GM12878 (cell line): ENCODE measurements around the gene SLC22A23. TPM values are rescaled to one million over a fixed set of nuclear protein-coding genes. Genes with fewer than 3 reads are reported as not detected.

Experiments used
- ATAC-seq: fragments of 200-7000 bp; cut with Tn5 transposase; 3 replicates; pipeline ENCODE4 v1.9.1; 2020; ENCODE audit warnings: mild to moderate bottlenecking, moderate library complexity
- BruUV-seq: library from RNA; stranded (reverse); fragments of 400-500 nt; replicated peaks from 2 replicates; lab custom pipeline; 2021; lab: Mats Ljungman, UMichigan
- CTCF ChIA-PET: fragments of 300-600 bp; sonication (Branson Sonifier 250); formaldehyde crosslinking; extraction: SDS; loops from one replicate; lab custom pipeline; 2021; ENCODE audit warnings: inconsistent platforms; lab: Yijun Ruan, JAX
- POLR2A ChIA-PET: fragments of 350-600 bp; formaldehyde crosslinking; extraction: SDS; loops from one replicate; lab custom pipeline; 2021; ENCODE audit warnings: inconsistent platforms; lab: Charles Lee
- RAD21 ChIA-PET: fragments of 300-600 bp; sonication (Branson Sonifier 250); formaldehyde crosslinking; loops from one replicate; lab custom pipeline; 2023; ENCODE audit warnings: antibody characterized with exemption; ENCODE audit not compliant: unreplicated experiment; lab: Charles Lee
- SMC1A ChIA-PET: fragments of 300-600 bp; sonication (Branson Sonifier 250); formaldehyde crosslinking; loops from one replicate; lab custom pipeline; 2023; ENCODE audit not compliant: unreplicated experiment, uncharacterized antibody; lab: Charles Lee
- DNase-seq: peaks from one replicate; pipeline ENCODE4 v3.0.0-alpha.2; 2011; ENCODE audit warnings: low read depth, low spot score
- FAIRE-seq: peaks from 3 replicates; lab custom pipeline; 2011; peaks lifted over from hg19 to GRCh38; lab: Jason Lieb, UNC
- H2AFZ ChIP-seq: 2 replicates; pipeline ENCODE4 v1.6.0; 2011; ENCODE audit warnings: low read depth, low read length, control low read depth; ENCODE audit not compliant: control insufficient read depth
- H3K27ac ChIP-seq: 2 replicates; pipeline ENCODE4 v1.5.1; 2011; ENCODE audit warnings: control low read depth; ENCODE audit not compliant: control insufficient read depth, insufficient read depth
- H3K27me3 ChIP-seq, 2 experiments: replicated peaks in 1 of 2; 2 replicates each; pipeline versions ENCODE4 v1.6.0 to v1.6.1; 2011; ENCODE audit warnings: low read length in 1 of 2; ENCODE audit not compliant: control insufficient read depth in 2 of 2, insufficient read depth in 2 of 2
- H3K36me3 ChIP-seq, 2 experiments: 2 replicates each; pipeline ENCODE4 v1.5.1; 2011; ENCODE audit warnings: low read length in 1 of 2; ENCODE audit not compliant: control insufficient read depth in 2 of 2, insufficient read depth in 2 of 2
- H3K4me1 ChIP-seq: 2 replicates; pipeline ENCODE4 v1.6.1; 2011; ENCODE audit warnings: mild to moderate bottlenecking, low read length, moderate library complexity, mixed read lengths; ENCODE audit not compliant: control insufficient read depth, insufficient read depth
- H3K4me2 ChIP-seq: 2 replicates; pipeline ENCODE4 v1.6.0; 2011; ENCODE audit warnings: control low read depth; ENCODE audit not compliant: control insufficient read depth, insufficient read depth
- H3K4me3 ChIP-seq: fragments of 200-600 bp; sonication (generic); 2 replicates; pipeline ENCODE4 v1.5.1; 2016
- H3K79me2 ChIP-seq: 2 replicates; pipeline ENCODE4 v1.6.0; 2011; ENCODE audit warnings: low read length; ENCODE audit not compliant: control insufficient read depth, insufficient read depth
- H3K9ac ChIP-seq: 2 replicates; pipeline ENCODE4 v1.8.0; 2011; ENCODE audit warnings: low read length, control low read depth, mixed read lengths; ENCODE audit not compliant: control insufficient read depth, insufficient read depth
- H3K9me3 ChIP-seq: replicated peaks from 3 replicates; pipeline ENCODE4 v1.5.1; 2011; ENCODE audit warnings: mild to moderate bottlenecking, low read length; ENCODE audit not compliant: control insufficient read depth, insufficient read depth
- H4K20me1 ChIP-seq: 2 replicates; pipeline ENCODE4 v1.6.0; 2011; ENCODE audit not compliant: control insufficient read depth, insufficient read depth
- GABPA ChIP-seq: IDR thresholded peaks from 2 replicates; pipeline ENCODE4 v1.6.1; 2014; ENCODE audit warnings: antibody characterized with exemption, low read depth, mild to moderate bottlenecking, inconsistent platforms
- GATAD2B ChIP-seq: fragments of 450-650 bp; conservative IDR thresholded peaks from 2 replicates; pipeline ENCODE4 v1.6.1; 2017; ENCODE audit warnings: low read depth, mild to moderate bottlenecking, moderate library complexity
- MEF2A ChIP-seq: IDR thresholded peaks from 2 replicates; pipeline ENCODE4 v1.6.1; 2011; ENCODE audit warnings: low read depth, mild to moderate bottlenecking, low read length, moderate library complexity; ENCODE audit not compliant: insufficient read depth
- NFYB ChIP-seq: IDR thresholded peaks from 2 replicates; pipeline ENCODE4 v1.6.1; 2011; ENCODE audit warnings: low read depth, mild to moderate bottlenecking, low read length, improper control_type of control experiment, moderate library complexity; ENCODE audit not compliant: insufficient read depth
- RUNX3 ChIP-seq: IDR thresholded peaks from 2 replicates; pipeline ENCODE4 v1.6.1; 2012; ENCODE audit warnings: low read length, inconsistent platforms
- WGBS: methylation state at CpG from one replicate; pipeline ENCODE4 v1.1.6; 2016; ENCODE audit warnings: low lambda C conversion rate; ENCODE audit not compliant: insufficient replicate concordance, insufficient coverage; ENCODE audit errors: missing lambda C conversion rate; 5-methylcytosine and 5-hydroxymethylcytosine counted together
- in situ Hi-C: fragments of 300-500 bp; cut with MboI; formaldehyde crosslinking; loops from 9 replicates; pipeline ENCODE4 v1.14.3; 2018; ENCODE audit warnings: mixed read lengths
- intact Hi-C: fragments of 100-400 bp; cut with micrococcal nuclease; formaldehyde crosslinking; loops from one replicate; pipeline ENCODE4 v1.14.2; 2022; ENCODE audit not compliant: unreplicated experiment
- polyA plus RNA-seq, 11 experiments: library from polyadenylated mRNA; depleted of rRNA in 4 of 11; unstranded in 6 of 11; stranded (reverse) in 5 of 11; fragments of >200 nt; fragmentation: Nextera tagmentation in 4 of 11; fragmentation: Illumina TruSeq in 1 of 11; extraction: Ambion mirVana in 4 of 11; extraction: Trizol in 1 of 11; gene quantifications; 1 replicate in 1 of 11; 2 replicates in 10 of 11; pipeline versions ENCODE4 v1.2.1 to v1.2.3, GENCODE V29; 2011 to 2016; ENCODE audit warnings: inconsistent platforms in 2 of 11, missing spikeins in 2 of 11, low read depth in 1 of 11
- total RNA-seq, 4 experiments: library from RNA; depleted of rRNA in 3 of 4; stranded (reverse); fragments of >200 nt in 3 of 4; fragmentation: Illumina TruSeq in 1 of 4; extraction: Trizol in 1 of 4; gene quantifications; 2 replicates each; pipeline versions ENCODE4 v1.2.1 to v1.2.3, GENCODE V29; 2013 to 2021
- TF ChIP-seq, protein P1 (sequence below): IDR thresholded peaks from 2 replicates; pipeline ENCODE4 v1.6.1; 2011; ENCODE audit warnings: low read depth, low read length, improper control_type of control experiment, borderline replicate concordance
- TF ChIP-seq, protein P2 (sequence below): fragments of 450-650 bp; IDR thresholded peaks from 2 replicates; pipeline ENCODE4 v1.6.1; 2016; ENCODE audit warnings: mild to moderate bottlenecking
- TF ChIP-seq, protein P3 (sequence below): fragments of 450-650 bp; IDR thresholded peaks from 2 replicates; pipeline ENCODE4 v1.6.1; 2014; ENCODE audit warnings: mild to moderate bottlenecking
- TF ChIP-seq, protein P4 (sequence below): fragments of 450-650 bp; IDR thresholded peaks from 2 replicates; pipeline ENCODE4 v1.6.1; 2017; ENCODE audit warnings: mild to moderate bottlenecking, moderate library complexity
- TF ChIP-seq, protein P5 (sequence below): fragments of 450-650 bp; IDR thresholded peaks from 2 replicates; pipeline ENCODE4 v1.6.1; 2016; ENCODE audit warnings: mild to moderate bottlenecking, moderate library complexity, borderline replicate concordance

The SLC22A23 gene
- total and polyA plus RNA-seq, 10 of the 15 experiments (the other 5 are each of a cell fraction or from before 2014, with no cell fraction given): 0.20 to 2.4 (median 0.74) TPM

DNA sequence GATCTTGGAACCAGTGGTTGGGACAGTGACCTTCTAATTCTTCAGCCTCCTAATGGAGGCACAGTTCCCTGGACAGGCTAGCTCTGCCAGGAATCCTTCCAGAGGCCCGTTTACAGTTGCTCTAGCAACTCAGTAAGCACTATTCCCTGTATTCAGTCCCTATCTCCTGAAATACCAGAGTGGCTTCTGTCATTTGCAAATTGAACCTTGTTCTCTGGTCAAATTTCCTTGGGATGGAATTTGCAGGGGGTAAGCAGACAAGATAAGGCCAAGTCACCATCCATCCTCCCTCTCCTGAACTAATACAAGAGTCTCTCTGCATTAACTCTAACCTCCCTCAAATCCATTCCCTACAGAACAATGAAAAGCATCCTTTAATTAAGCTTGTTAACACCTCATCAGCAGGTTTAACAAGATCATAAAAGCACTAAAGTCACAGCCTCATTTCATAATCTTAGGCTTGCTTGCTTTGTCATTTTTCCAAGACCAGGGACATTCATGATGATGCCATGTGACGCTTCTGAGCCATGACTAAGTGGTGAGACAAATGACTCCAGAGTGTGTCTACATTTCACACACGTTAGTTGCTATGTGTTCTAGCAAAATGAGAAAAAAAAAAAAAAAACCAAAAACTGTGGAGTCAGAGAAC lies 37.1 kb downstream of the SLC22A23 start:
- POLR2A ChIA-PET: interaction anchor here (0.7 kb wide), 3 partner anchors 13 to 46 kb away, joined by 3 to 4 read pairs (median 3); no protein-coding TSS in a partner anchor
- no TSS peak for BruUV-seq
- TF ChIP-seq GABPA (no peak), MEF2A (no peak), GATAD2B (no peak), NFYB (no peak), RUNX3 (no peak)
- TF ChIP-seq, protein P1, sequence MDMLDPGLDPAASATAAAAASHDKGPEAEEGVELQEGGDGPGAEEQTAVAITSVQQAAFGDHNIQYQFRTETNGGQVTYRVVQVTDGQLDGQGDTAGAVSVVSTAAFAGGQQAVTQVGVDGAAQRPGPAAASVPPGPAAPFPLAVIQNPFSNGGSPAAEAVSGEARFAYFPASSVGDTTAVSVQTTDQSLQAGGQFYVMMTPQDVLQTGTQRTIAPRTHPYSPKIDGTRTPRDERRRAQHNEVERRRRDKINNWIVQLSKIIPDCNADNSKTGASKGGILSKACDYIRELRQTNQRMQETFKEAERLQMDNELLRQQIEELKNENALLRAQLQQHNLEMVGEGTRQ: no peak
- TF ChIP-seq, protein P2, sequence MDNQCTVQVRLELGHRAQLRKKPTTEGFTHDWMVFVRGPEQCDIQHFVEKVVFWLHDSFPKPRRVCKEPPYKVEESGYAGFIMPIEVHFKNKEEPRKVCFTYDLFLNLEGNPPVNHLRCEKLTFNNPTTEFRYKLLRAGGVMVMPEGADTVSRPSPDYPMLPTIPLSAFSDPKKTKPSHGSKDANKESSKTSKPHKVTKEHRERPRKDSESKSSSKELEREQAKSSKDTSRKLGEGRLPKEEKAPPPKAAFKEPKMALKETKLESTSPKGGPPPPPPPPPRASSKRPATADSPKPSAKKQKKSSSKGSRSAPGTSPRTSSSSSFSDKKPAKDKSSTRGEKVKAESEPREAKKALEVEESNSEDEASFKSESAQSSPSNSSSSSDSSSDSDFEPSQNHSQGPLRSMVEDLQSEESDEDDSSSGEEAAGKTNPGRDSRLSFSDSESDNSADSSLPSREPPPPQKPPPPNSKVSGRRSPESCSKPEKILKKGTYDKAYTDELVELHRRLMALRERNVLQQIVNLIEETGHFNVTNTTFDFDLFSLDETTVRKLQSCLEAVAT: no peak
- TF ChIP-seq, protein P3, sequence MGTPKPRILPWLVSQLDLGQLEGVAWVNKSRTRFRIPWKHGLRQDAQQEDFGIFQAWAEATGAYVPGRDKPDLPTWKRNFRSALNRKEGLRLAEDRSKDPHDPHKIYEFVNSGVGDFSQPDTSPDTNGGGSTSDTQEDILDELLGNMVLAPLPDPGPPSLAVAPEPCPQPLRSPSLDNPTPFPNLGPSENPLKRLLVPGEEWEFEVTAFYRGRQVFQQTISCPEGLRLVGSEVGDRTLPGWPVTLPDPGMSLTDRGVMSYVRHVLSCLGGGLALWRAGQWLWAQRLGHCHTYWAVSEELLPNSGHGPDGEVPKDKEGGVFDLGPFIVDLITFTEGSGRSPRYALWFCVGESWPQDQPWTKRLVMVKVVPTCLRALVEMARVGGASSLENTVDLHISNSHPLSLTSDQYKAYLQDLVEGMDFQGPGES: no peak
- TF ChIP-seq, protein P4, sequence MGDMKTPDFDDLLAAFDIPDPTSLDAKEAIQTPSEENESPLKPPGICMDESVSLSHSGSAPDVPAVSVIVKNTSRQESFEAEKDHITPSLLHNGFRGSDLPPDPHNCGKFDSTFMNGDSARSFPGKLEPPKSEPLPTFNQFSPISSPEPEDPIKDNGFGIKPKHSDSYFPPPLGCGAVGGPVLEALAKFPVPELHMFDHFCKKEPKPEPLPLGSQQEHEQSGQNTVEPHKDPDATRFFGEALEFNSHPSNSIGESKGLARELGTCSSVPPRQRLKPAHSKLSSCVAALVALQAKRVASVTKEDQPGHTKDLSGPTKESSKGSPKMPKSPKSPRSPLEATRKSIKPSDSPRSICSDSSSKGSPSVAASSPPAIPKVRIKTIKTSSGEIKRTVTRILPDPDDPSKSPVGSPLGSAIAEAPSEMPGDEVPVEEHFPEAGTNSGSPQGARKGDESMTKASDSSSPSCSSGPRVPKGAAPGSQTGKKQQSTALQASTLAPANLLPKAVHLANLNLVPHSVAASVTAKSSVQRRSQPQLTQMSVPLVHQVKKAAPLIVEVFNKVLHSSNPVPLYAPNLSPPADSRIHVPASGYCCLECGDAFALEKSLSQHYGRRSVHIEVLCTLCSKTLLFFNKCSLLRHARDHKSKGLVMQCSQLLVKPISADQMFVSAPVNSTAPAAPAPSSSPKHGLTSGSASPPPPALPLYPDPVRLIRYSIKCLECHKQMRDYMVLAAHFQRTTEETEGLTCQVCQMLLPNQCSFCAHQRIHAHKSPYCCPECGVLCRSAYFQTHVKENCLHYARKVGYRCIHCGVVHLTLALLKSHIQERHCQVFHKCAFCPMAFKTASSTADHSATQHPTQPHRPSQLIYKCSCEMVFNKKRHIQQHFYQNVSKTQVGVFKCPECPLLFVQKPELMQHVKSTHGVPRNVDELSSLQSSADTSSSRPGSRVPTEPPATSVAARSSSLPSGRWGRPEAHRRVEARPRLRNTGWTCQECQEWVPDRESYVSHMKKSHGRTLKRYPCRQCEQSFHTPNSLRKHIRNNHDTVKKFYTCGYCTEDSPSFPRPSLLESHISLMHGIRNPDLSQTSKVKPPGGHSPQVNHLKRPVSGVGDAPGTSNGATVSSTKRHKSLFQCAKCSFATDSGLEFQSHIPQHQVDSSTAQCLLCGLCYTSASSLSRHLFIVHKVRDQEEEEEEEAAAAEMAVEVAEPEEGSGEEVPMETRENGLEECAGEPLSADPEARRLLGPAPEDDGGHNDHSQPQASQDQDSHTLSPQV: no peak
- TF ChIP-seq, protein P5, sequence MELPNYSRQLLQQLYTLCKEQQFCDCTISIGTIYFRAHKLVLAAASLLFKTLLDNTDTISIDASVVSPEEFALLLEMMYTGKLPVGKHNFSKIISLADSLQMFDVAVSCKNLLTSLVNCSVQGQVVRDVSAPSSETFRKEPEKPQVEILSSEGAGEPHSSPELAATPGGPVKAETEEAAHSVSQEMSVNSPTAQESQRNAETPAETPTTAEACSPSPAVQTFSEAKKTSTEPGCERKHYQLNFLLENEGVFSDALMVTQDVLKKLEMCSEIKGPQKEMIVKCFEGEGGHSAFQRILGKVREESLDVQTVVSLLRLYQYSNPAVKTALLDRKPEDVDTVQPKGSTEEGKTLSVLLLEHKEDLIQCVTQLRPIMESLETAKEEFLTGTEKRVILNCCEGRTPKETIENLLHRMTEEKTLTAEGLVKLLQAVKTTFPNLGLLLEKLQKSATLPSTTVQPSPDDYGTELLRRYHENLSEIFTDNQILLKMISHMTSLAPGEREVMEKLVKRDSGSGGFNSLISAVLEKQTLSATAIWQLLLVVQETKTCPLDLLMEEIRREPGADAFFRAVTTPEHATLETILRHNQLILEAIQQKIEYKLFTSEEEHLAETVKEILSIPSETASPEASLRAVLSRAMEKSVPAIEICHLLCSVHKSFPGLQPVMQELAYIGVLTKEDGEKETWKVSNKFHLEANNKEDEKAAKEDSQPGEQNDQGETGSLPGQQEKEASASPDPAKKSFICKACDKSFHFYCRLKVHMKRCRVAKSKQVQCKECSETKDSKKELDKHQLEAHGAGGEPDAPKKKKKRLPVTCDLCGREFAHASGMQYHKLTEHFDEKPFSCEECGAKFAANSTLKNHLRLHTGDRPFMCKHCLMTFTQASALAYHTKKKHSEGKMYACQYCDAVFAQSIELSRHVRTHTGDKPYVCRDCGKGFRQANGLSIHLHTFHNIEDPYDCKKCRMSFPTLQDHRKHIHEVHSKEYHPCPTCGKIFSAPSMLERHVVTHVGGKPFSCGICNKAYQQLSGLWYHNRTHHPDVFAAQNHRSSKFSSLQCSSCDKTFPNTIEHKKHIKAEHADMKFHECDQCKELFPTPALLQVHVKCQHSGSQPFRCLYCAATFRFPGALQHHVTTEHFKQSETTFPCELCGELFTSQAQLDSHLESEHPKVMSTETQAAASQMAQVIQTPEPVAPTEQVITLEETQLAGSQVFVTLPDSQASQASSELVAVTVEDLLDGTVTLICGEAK: no peak

More for the DNA sequence above, 37.1 kb downstream of the SLC22A23 start:
- Histone ChIP-seq H4K20me1 (no peaks in the 10 kb centered on the region; the same call in 1 of the 2 replicates), H3K27ac (no peak overlapping the region), H3K4me3 (no peak overlapping the region), H3K79me2 (no peaks in the 10 kb centered on the region), H3K36me3 (no peaks in the 10 kb centered on the region), H3K9ac (no peak overlapping the region), H3K4me2 (no peak overlapping the region), H3K4me1 (peaks cover 4% of the 10 kb centered on the region), H3K9me3 (no peaks in the 10 kb centered on the region), H3K27me3 (no peaks in the 10 kb centered on the region), H2AFZ (no peak overlapping the region)
- DNase-seq (no peak), ATAC-seq (no peak), FAIRE-seq (no peak)
- in situ Hi-C loops (no loop called here), intact Hi-C loops (no loop called here)
- WGBS: 0% methylated on average over 3 of the region's 3 CpGs
- SMC1A ChIA-PET: interaction anchor here (1.0 to 3.3 kb wide), 4 partner anchors 13 to 38 kb away, joined by 3 to 19 read pairs (median 6); no protein-coding TSS in a partner anchor
- CTCF ChIA-PET: interaction anchor here (0.7 to 1.0 kb wide), 2 partner anchors 8 to 172 kb away, joined by 3 to 4 read pairs; no protein-coding TSS in a partner anchor
- RAD21 ChIA-PET: interaction anchor here (0.7 to 0.9 kb wide), 3 partner anchors 39 to 352 kb away, joined by 3 read pairs; no protein-coding TSS in a partner anchor
